H1 (cell line): ENCODE results near the gene PCDHGB1. TPM values are rescaled to one million over a fixed set of nuclear protein-coding genes. Genes with fewer than 3 reads are reported as not detected.

Source experiments
- CTCF ChIA-PET: fragments of 300-600 bp; sonication (Branson Sonifier 250); formaldehyde crosslinking; loops from one replicate; lab custom pipeline; 2021; ENCODE audit not compliant: partially characterized antibody; lab: Charles Lee
- POLR2A ChIA-PET: fragments of 300-600 bp; sonication (Branson Sonifier 250); formaldehyde crosslinking; loops from one replicate; lab custom pipeline; 2021; ENCODE audit warnings: inconsistent platforms; ENCODE audit not compliant: partially characterized antibody; lab: Charles Lee
- DNase-seq, 2 experiments: peaks; one replicate each; pipeline versions ENCODE4 v3.0.0 to v3.0.0-alpha.2; 2010 to 2022; ENCODE audit warnings: low spot score in 2 of 2, low read depth in 1 of 2, mixed read lengths in 1 of 2
- FAIRE-seq: peaks from 2 replicates; lab custom pipeline; 2011; peaks lifted over from hg19 to GRCh38; lab: Jason Lieb, UNC
- H2AFZ ChIP-seq: 2 replicates; pipeline ENCODE4 v1.8.1; 2012; ENCODE audit warnings: low read length, inconsistent platforms
- H2AK5ac ChIP-seq: 2 replicates; pipeline ENCODE4 v1.6.1; 2013; ENCODE audit warnings: low read depth, low read length
- H2BK120ac ChIP-seq: replicated peaks from 2 replicates; pipeline ENCODE3; 2013; ENCODE audit warnings: low read depth, low read length, inconsistent platforms
- H2BK12ac ChIP-seq: 2 replicates; pipeline ENCODE4 v1.6.1; 2013; ENCODE audit warnings: low read depth, low read length
- H2BK15ac ChIP-seq: 2 replicates; pipeline ENCODE4 v1.6.1; 2013; ENCODE audit warnings: low read length
- H2BK20ac ChIP-seq: 2 replicates; pipeline ENCODE4 v1.6.1; 2013; ENCODE audit warnings: low read length
- H2BK5ac ChIP-seq: 2 replicates; pipeline ENCODE4 v1.6.1; 2013; ENCODE audit warnings: low read depth, low read length
- H3K14ac ChIP-seq: 2 replicates; pipeline ENCODE4 v1.6.1; 2013; ENCODE audit warnings: inconsistent platforms; ENCODE audit not compliant: insufficient read length
- H3K18ac ChIP-seq: 2 replicates; pipeline ENCODE4 v1.6.1; 2013; ENCODE audit warnings: low read length; ENCODE audit errors: extremely low read depth
- H3K23ac ChIP-seq: 2 replicates; pipeline ENCODE4 v1.6.1; 2013; ENCODE audit warnings: inconsistent platforms; ENCODE audit not compliant: insufficient read length
- H3K23me2 ChIP-seq: 2 replicates; pipeline ENCODE4 v1.6.1; 2013; ENCODE audit warnings: low read depth, low read length
- H3K27ac ChIP-seq: 2 replicates; pipeline ENCODE4 v1.6.1; 2011; ENCODE audit warnings: low read depth, low read length, inconsistent platforms
- H3K27me3 ChIP-seq, 4 experiments: replicated peaks in 1 of 4; 1 replicate in 1 of 4; 2 replicates in 3 of 4; pipeline versions ENCODE4 v1.6.1 to v1.8.1; 2011 to 2013; ENCODE audit warnings: low read length in 3 of 4, mild to moderate bottlenecking in 3 of 4, inconsistent platforms in 2 of 4, mixed read lengths in 2 of 4, moderate library complexity in 1 of 4; ENCODE audit not compliant: control insufficient read depth in 3 of 4, insufficient read depth in 3 of 4; ENCODE audit errors: extremely low read depth in 1 of 4
- H3K36me3 ChIP-seq, 4 experiments: 2 replicates each; pipeline versions ENCODE4 v1.6.1 to v1.8.1; 2011 to 2013; ENCODE audit warnings: mild to moderate bottlenecking in 4 of 4, low read length in 3 of 4, moderate library complexity in 2 of 4, control low read depth in 1 of 4, inconsistent platforms in 1 of 4; ENCODE audit not compliant: insufficient read depth in 4 of 4, control insufficient read depth in 2 of 4
- H3K4ac ChIP-seq: replicated peaks from 2 replicates; pipeline ENCODE3; 2013; ENCODE audit warnings: low read length, low read depth, mixed read lengths, inconsistent platforms; ENCODE audit not compliant: insufficient read length
- H3K4me1 ChIP-seq, 4 experiments: replicated peaks in 1 of 4; 1 replicate in 1 of 4; 2 replicates in 3 of 4; pipeline versions ENCODE4 v1.6.1 to v1.8.1; 2011 to 2013; ENCODE audit warnings: low read length in 3 of 4, inconsistent platforms in 2 of 4, mixed read lengths in 1 of 4; ENCODE audit not compliant: insufficient read depth in 4 of 4, control insufficient read depth in 3 of 4
- H3K4me2 ChIP-seq, 2 experiments: 2 replicates each; pipeline versions ENCODE4 v1.6.1 to v1.8.1; 2011 to 2013; ENCODE audit warnings: low read depth in 2 of 2, low read length in 2 of 2, control low read depth in 1 of 2, inconsistent platforms in 1 of 2, mild to moderate bottlenecking in 1 of 2; ENCODE audit not compliant: insufficient read depth in 1 of 2
- H3K4me3 ChIP-seq, 4 experiments: fragments of 200-600, 300-600 bp in 1 of 4; sonication (generic), shearing (Covaris generic), sonication (Bioruptor Twin) in 1 of 4; 2 replicates each; pipeline versions ENCODE4 v1.5.1 to v1.8.1; 2011 to 2016; ENCODE audit warnings: low read length in 4 of 4, low read depth in 3 of 4, control low read depth in 2 of 4, inconsistent platforms in 2 of 4, mild to moderate bottlenecking in 2 of 4, mixed read lengths in 1 of 4, moderate library complexity in 1 of 4; ENCODE audit not compliant: insufficient read depth in 2 of 4; ENCODE audit errors: extremely low read depth in 1 of 4
- H3K56ac ChIP-seq: replicated peaks from 2 replicates; pipeline ENCODE3; 2013; ENCODE audit warnings: low read depth, mild to moderate bottlenecking, mixed read lengths, low read length, inconsistent platforms; ENCODE audit not compliant: insufficient read length
- H3K79me1 ChIP-seq: 2 replicates; pipeline ENCODE4 v1.6.1; 2013; ENCODE audit warnings: low read depth, low read length, control low read depth
- H3K79me2 ChIP-seq, 2 experiments: 2 replicates each; pipeline versions ENCODE4 v1.6.1 to v1.8.1; 2012 to 2013; ENCODE audit warnings: low read length in 2 of 2, mild to moderate bottlenecking in 2 of 2, inconsistent platforms in 1 of 2; ENCODE audit not compliant: insufficient read depth in 2 of 2, control insufficient read depth in 1 of 2
- H3K9ac ChIP-seq, 4 experiments: replicated peaks in 1 of 4; 1 replicate in 1 of 4; 2 replicates in 3 of 4; pipeline versions ENCODE4 v1.6.1 to v1.8.1; 2011 to 2013; ENCODE audit warnings: low read depth in 3 of 4, low read length in 3 of 4, control low read depth in 2 of 4, mild to moderate bottlenecking in 2 of 4, moderate library complexity in 2 of 4, inconsistent platforms in 1 of 4; ENCODE audit errors: extremely low read depth in 1 of 4
- H3K9me3 ChIP-seq, 2 experiments: 2 replicates each; pipeline versions ENCODE4 v1.6.1 to v1.8.1; 2012 to 2013; ENCODE audit warnings: mild to moderate bottlenecking in 2 of 2, moderate library complexity in 2 of 2, control low read depth in 1 of 2, inconsistent platforms in 1 of 2, low read depth in 1 of 2, low read length in 1 of 2, mixed read lengths in 1 of 2; ENCODE audit not compliant: insufficient read depth in 2 of 2
- H4K20me1 ChIP-seq, 2 experiments: replicated peaks in 1 of 2; 2 replicates each; pipeline versions ENCODE3 to v1.8.1; 2011 to 2013; ENCODE audit warnings: inconsistent platforms in 2 of 2, low read length in 2 of 2, mild to moderate bottlenecking in 1 of 2; ENCODE audit not compliant: insufficient read depth in 2 of 2, control insufficient read depth in 1 of 2
- H4K5ac ChIP-seq: 2 replicates; pipeline ENCODE4 v1.6.1; 2013; ENCODE audit warnings: low read length, low read depth, mixed read lengths, inconsistent platforms; ENCODE audit not compliant: insufficient read length
- H4K8ac ChIP-seq: 2 replicates; pipeline ENCODE4 v1.8.0; 2013; ENCODE audit warnings: mild to moderate bottlenecking, moderate library complexity, low read length, inconsistent platforms; ENCODE audit not compliant: insufficient read depth; ENCODE audit errors: extremely low read depth
- H4K91ac ChIP-seq: replicated peaks from 2 replicates; pipeline ENCODE3; 2013; ENCODE audit warnings: low read length, mixed read lengths, inconsistent platforms; ENCODE audit not compliant: insufficient read length
- BCL11A ChIP-seq, 2 experiments: IDR thresholded peaks; one replicate each; pipeline ENCODE4 v1.6.1; 2011; ENCODE audit warnings: low read depth in 2 of 2, low read length in 2 of 2, mild to moderate bottlenecking in 2 of 2
- CREB1 ChIP-seq: IDR thresholded peaks from 2 replicates; pipeline ENCODE4 v1.6.1; 2012; ENCODE audit warnings: inconsistent platforms
- MAFK ChIP-seq: IDR thresholded peaks from 2 replicates; pipeline ENCODE4 v1.6.1; 2012; ENCODE audit warnings: low read depth, mild to moderate bottlenecking, improper control_type of control experiment, low read length
- NANOG ChIP-seq: IDR thresholded peaks from 2 replicates; pipeline ENCODE4 v1.6.1; 2011; ENCODE audit warnings: low read length, low read depth, mild to moderate bottlenecking, inconsistent platforms; ENCODE audit not compliant: insufficient read depth, poor library complexity, severe bottlenecking
- RFX5 ChIP-seq: IDR thresholded peaks from 2 replicates; pipeline ENCODE4 v1.6.1; 2011; ENCODE audit warnings: low read depth, low read length, improper control_type of control experiment, borderline replicate concordance
- SUZ12 ChIP-seq: fragments of 200-600 bp; sonication (generic); IDR thresholded peaks from 2 replicates; pipeline ENCODE4 v1.6.1; 2012; ENCODE audit warnings: mild to moderate bottlenecking, inconsistent platforms, low read length, moderate library complexity, mixed read lengths
- WGBS, 2 experiments: shearing (Covaris generic) in 1 of 2; methylation state at CpG; one replicate each; pipeline versions ENCODE4 v1.1.6 to v1.1.7; 2013 to 2015; ENCODE audit warnings: low lambda C conversion rate in 2 of 2, mixed read lengths in 2 of 2, inconsistent platforms in 1 of 2, low coverage in 1 of 2, missing lambda C conversion rate in 1 of 2; ENCODE audit not compliant: insufficient replicate concordance in 2 of 2, insufficient coverage in 1 of 2, insufficient read length in 1 of 2; ENCODE audit errors: extremely low coverage in 1 of 2, missing lambda C conversion rate in 1 of 2; 5-methylcytosine and 5-hydroxymethylcytosine counted together
- polyA plus RNA-seq, 7 experiments: library from polyadenylated mRNA; depleted of rRNA in 3 of 7; stranded (reverse) in 5 of 7; unstranded in 2 of 7; fragments of >200 nt in 5 of 7; fragments of 200-250 nt in 2 of 7; gene quantifications; 1 replicate in 5 of 7; 2 replicates in 1 of 7; 4 replicates in 1 of 7; pipeline versions ENCODE4 v1.2.1 to v1.2.3, GENCODE V29; 2011 to 2013; ENCODE audit warnings: missing spikeins in 2 of 7, mixed read lengths in 2 of 7
- total RNA-seq: library from RNA; stranded (reverse); fragmentation: NEBNext Ultra II Directional; extraction: Animal tissue kit (Norgen Biotek cat#: 25700); gene quantifications from 2 replicates; pipeline ENCODE4 v1.2.1, GENCODE V29; 2021
- TF ChIP-seq, protein P1 (sequence below): IDR thresholded peaks from 2 replicates; pipeline ENCODE4 v1.6.1; 2011; ENCODE audit warnings: low read length, improper control_type of control experiment
- TF ChIP-seq, protein P2 (sequence below), 3 experiments: IDR thresholded peaks; 1 replicate in 2 of 3; 2 replicates in 1 of 3; pipeline versions ENCODE4 v1.5.1 to v1.6.1; 2011; ENCODE audit warnings: low read length in 3 of 3, mild to moderate bottlenecking in 3 of 3, inconsistent platforms in 2 of 3, low read depth in 1 of 3, moderate library complexity in 1 of 3; ENCODE audit not compliant: insufficient read depth in 1 of 3; ENCODE audit errors: control extremely low read depth in 1 of 3

Gene PCDHGB1
- total and polyA plus RNA-seq, 2 of the 8 experiments (the other 6 are each of a cell fraction or from before 2014, with no cell fraction given) = 1.3 to 2.8 TPM

DNA sequence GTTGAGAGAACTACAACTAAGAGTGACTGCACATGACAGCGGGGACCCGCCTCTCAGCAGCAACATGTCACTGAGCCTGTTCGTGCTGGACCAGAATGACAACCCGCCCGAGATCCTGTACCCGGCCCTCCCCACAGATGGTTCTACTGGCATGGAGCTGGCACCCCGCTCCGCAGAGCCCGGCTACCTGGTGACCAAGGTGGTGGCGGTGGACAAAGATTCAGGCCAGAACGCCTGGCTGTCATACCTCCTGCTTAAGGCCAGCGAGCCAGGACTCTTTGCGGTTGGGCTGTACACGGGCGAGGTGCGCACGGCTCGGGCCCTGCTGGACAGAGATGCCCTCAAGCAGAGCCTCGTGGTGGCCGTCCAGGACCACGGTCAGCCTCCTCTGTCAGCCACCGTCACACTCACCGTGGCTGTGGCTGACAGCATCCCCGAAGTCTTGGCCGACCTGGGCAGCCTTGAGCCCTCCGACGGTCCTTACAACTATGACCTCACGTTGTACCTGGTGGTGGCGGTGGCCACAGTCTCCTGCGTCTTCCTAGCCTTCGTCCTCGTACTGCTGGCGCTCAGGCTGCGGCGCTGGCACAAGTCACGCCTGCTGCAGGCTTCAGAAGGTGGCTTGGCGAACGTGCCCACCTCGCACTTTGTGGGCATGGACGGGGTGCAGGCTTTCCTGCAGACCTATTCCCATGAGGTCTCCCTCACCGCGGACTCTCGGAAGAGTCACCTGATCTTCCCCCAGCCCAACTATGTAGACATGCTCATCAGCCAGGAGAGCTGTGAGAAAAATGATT is 34.8 kb downstream of the PCDHGB1 start:
- no peak overlapping the region for H3K4me2 ChIP-seq
- H3K36me3 ChIP-seq = peaks cover 0 to 14% (median 0%) of the 10 kb centered on the region in 4 experiments; a peak in 2 of 8 replicates
- H3K27me3 ChIP-seq = no peaks in the 10 kb centered on the region; a peak in 1 of 7 replicates
- CTCF ChIA-PET = no interaction called here
- no peaks in the 10 kb centered on the region for H3K79me2 ChIP-seq
- WGBS, 2 experiments = 91% methylated on average over 43 of the region's 43 CpGs; no CpG with 5 or more reads in 1 of the 2 experiments
- H2BK20ac ChIP-seq = no peak overlapping the region
- H3K27ac ChIP-seq = no peak overlapping the region
- H4K20me1 ChIP-seq = no peaks in the 10 kb centered on the region
- no peaks in the 10 kb centered on the region for H3K79me1 ChIP-seq
- no peak overlapping the region for H3K18ac ChIP-seq
- H3K4me1 ChIP-seq = no peaks in the 10 kb centered on the region
- H2BK12ac ChIP-seq = no peak overlapping the region
- H2BK15ac ChIP-seq = no peak overlapping the region
- H4K91ac ChIP-seq = no peak overlapping the region
- no peaks in the 10 kb centered on the region; the same call in 1 of the 2 replicates for H3K23me2 ChIP-seq
- no peak overlapping the region for H3K23ac ChIP-seq
- no peak overlapping the region for H3K56ac ChIP-seq
- peaks cover 37 to 41% of the 10 kb centered on the region in 2 experiments for H3K9me3 ChIP-seq
- H2AK5ac ChIP-seq = no peak overlapping the region
- no peak overlapping the region for H3K9ac ChIP-seq
- H3K14ac ChIP-seq = no peak overlapping the region
- no peak for FAIRE-seq
- POLR2A ChIA-PET = no interaction called here
- no peak overlapping the region for H4K5ac ChIP-seq
- no peak overlapping the region for H3K4ac ChIP-seq
- DNase-seq = no peak
- no peak overlapping the region for H2AFZ ChIP-seq
- no peak overlapping the region for H4K8ac ChIP-seq
- no peak overlapping the region for H2BK120ac ChIP-seq
- H3K4me3 ChIP-seq = no peak overlapping the region
- H2BK5ac ChIP-seq = no peak overlapping the region
- TF ChIP-seq RFX5 (no peak), BCL11A (IDR thresholded peaks at IDR 0.05; ENCODE audit: low read depth in 2 of 2, low read length in 2 of 2) (no peak), CREB1 (no peak), SUZ12 (no peak), MAFK (no peak), NANOG (no peak)
- TF ChIP-seq, protein P1, sequence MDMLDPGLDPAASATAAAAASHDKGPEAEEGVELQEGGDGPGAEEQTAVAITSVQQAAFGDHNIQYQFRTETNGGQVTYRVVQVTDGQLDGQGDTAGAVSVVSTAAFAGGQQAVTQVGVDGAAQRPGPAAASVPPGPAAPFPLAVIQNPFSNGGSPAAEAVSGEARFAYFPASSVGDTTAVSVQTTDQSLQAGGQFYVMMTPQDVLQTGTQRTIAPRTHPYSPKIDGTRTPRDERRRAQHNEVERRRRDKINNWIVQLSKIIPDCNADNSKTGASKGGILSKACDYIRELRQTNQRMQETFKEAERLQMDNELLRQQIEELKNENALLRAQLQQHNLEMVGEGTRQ = no peak
- TF ChIP-seq, protein P2, sequence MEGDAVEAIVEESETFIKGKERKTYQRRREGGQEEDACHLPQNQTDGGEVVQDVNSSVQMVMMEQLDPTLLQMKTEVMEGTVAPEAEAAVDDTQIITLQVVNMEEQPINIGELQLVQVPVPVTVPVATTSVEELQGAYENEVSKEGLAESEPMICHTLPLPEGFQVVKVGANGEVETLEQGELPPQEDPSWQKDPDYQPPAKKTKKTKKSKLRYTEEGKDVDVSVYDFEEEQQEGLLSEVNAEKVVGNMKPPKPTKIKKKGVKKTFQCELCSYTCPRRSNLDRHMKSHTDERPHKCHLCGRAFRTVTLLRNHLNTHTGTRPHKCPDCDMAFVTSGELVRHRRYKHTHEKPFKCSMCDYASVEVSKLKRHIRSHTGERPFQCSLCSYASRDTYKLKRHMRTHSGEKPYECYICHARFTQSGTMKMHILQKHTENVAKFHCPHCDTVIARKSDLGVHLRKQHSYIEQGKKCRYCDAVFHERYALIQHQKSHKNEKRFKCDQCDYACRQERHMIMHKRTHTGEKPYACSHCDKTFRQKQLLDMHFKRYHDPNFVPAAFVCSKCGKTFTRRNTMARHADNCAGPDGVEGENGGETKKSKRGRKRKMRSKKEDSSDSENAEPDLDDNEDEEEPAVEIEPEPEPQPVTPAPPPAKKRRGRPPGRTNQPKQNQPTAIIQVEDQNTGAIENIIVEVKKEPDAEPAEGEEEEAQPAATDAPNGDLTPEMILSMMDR (IDR thresholded peaks at IDR 0.05; ENCODE audit: control extremely low read depth in 1 of 3, insufficient read depth in 1 of 3, low read depth in 1 of 3, low read length in 3 of 3) = no peak
